B cell (primary cell): Measurements from ENCODE around the gene CDC42BPB. TPM values are rescaled to one million over a fixed set of nuclear protein-coding genes. Genes with fewer than 3 reads are reported as not detected.

Source experiments
- ATAC-seq: fragments of 200-7000 bp; cut with Tn5 transposase; one replicate; pipeline ENCODE4 v1.10.0; 2021; ENCODE audit warnings: low read depth, mild to moderate bottlenecking, moderate number of reproducible peaks, moderate library complexity
- CTCF ChIA-PET: fragments of 350-600 bp; sonication (Branson Sonifier 250); formaldehyde crosslinking; loops from one replicate; lab custom pipeline; 2021; ENCODE audit warnings: antibody characterized with exemption, inconsistent platforms; lab: Charles Lee
- POLR2A ChIA-PET: fragments of 350-600 bp; sonication (Branson Sonifier 250); formaldehyde crosslinking; loops from one replicate; lab custom pipeline; 2021; ENCODE audit warnings: antibody characterized with exemption; lab: Charles Lee
- DNase-seq: peaks from one replicate; pipeline ENCODE4 v3.0.0; 2013
- H2AFZ ChIP-seq: 2 replicates; pipeline ENCODE4 v1.6.1; 2012; ENCODE audit warnings: mild to moderate bottlenecking, low read depth, low read length; ENCODE audit not compliant: insufficient read depth, poor library complexity, severe bottlenecking
- H3K27ac ChIP-seq, 2 donors: 1 replicate in 1 of 2; 2 replicates in 1 of 2; pipeline ENCODE4 v1.5.1; 2012 to 2013; ENCODE audit warnings: low read length in 2 of 2, mild to moderate bottlenecking in 2 of 2, moderate library complexity in 1 of 2
- H3K27me3 ChIP-seq, 4 experiments: fragments of 200-600 bp in 1 of 4; sonication (generic) in 1 of 4; replicated peaks in 1 of 4; 1 replicate in 2 of 4; 2 replicates in 2 of 4; pipeline versions ENCODE4 v1.6.1 to v1.7.0; 2013 to 2016; ENCODE audit warnings: low read length in 3 of 4, mild to moderate bottlenecking in 2 of 4, mixed read lengths in 1 of 4, moderate library complexity in 1 of 4; ENCODE audit not compliant: insufficient read depth in 4 of 4, control insufficient read depth in 3 of 4; ENCODE audit errors: control extremely low read depth in 1 of 4
- H3K36me3 ChIP-seq, 2 experiments: replicated peaks in 1 of 2; 1 replicate in 1 of 2; 2 replicates in 1 of 2; pipeline versions ENCODE4 v1.6.1 to v1.7.1; 2013; ENCODE audit warnings: low read length in 1 of 2; ENCODE audit not compliant: insufficient read depth in 2 of 2, control insufficient read depth in 1 of 2; ENCODE audit errors: control extremely low read depth in 1 of 2, extremely low read depth in 1 of 2
- H3K4me1 ChIP-seq, 2 donors: fragments of 200-600 bp in 1 of 2; sonication (generic) in 1 of 2; 1 replicate in 1 of 2; 2 replicates in 1 of 2; pipeline versions ENCODE4 v1.5.1 to v1.6.1; 2013 to 2017; ENCODE audit warnings: low read length in 2 of 2; ENCODE audit not compliant: control insufficient read depth in 2 of 2, insufficient read depth in 2 of 2
- H3K4me2 ChIP-seq: replicated peaks from 2 replicates; pipeline ENCODE3; 2012; ENCODE audit warnings: mild to moderate bottlenecking, low read depth, low read length; ENCODE audit not compliant: poor library complexity, severe bottlenecking
- H3K4me3 ChIP-seq, 5 experiments: fragments of 200-600 bp in 1 of 5; sonication (generic) in 1 of 5; 1 replicate in 3 of 5; 2 replicates in 2 of 5; pipeline versions ENCODE4 v1.5.1 to v1.7.0; 2011 to 2016; ENCODE audit warnings: low read length in 4 of 5, mild to moderate bottlenecking in 4 of 5, low read depth in 2 of 5, control low read depth in 1 of 5, moderate library complexity in 1 of 5; ENCODE audit not compliant: insufficient read depth in 1 of 5; ENCODE audit errors: control extremely low read depth in 1 of 5, extremely low read depth in 1 of 5
- H3K79me2 ChIP-seq: fragments of 200-600 bp; sonication (generic); one replicate; pipeline ENCODE4 v1.6.0; 2016; ENCODE audit warnings: low read length; ENCODE audit not compliant: control insufficient read depth, insufficient read depth
- H3K9ac ChIP-seq: fragments of 200-600 bp; sonication (generic); 2 replicates; pipeline ENCODE4 v1.6.1; 2017; ENCODE audit warnings: mild to moderate bottlenecking, low read length, moderate library complexity
- H3K9me3 ChIP-seq, 3 donors: one replicate each; pipeline versions ENCODE4 v1.6.1 to v1.7.1; 2013; ENCODE audit warnings: low read length in 2 of 3; ENCODE audit not compliant: control insufficient read depth in 2 of 3, insufficient read depth in 1 of 3; ENCODE audit errors: control extremely low read depth in 1 of 3
- H4K20me1 ChIP-seq: 2 replicates; pipeline ENCODE4 v1.6.0; 2012; ENCODE audit warnings: mild to moderate bottlenecking, low read length; ENCODE audit not compliant: insufficient read depth, control insufficient read depth, poor library complexity, severe bottlenecking
- H3K27ac Mint-ChIP-seq: one replicate; pipeline ENCODE4 v1.8.0; 2021; ENCODE audit warnings: mixed read lengths
- H3K27me3 Mint-ChIP-seq: one replicate; pipeline ENCODE4 v1.8.0; 2021; ENCODE audit warnings: mixed read lengths
- H3K4me1 Mint-ChIP-seq: one replicate; pipeline ENCODE4 v1.8.0; 2021; ENCODE audit warnings: mixed read lengths
- H3K4me3 Mint-ChIP-seq: one replicate; pipeline ENCODE4 v1.8.0; 2021; ENCODE audit warnings: mixed read lengths
- H3K9me3 Mint-ChIP-seq: one replicate; pipeline ENCODE4 v1.8.0; 2022; ENCODE audit warnings: mixed read lengths; ENCODE audit not compliant: insufficient read depth
- CTCF ChIP-seq: fragments of 200-600 bp; IDR thresholded peaks from one replicate; pipeline ENCODE4 v1.8.0; 2022; ENCODE audit warnings: antibody characterized with exemption, mild to moderate bottlenecking
- EZH2 ChIP-seq: IDR thresholded peaks from 2 replicates; pipeline ENCODE4 v1.6.1; 2012; ENCODE audit warnings: borderline replicate concordance, low read depth, mild to moderate bottlenecking, moderate library complexity, low read length; ENCODE audit not compliant: insufficient read depth, poor library complexity, severe bottlenecking
- WGBS: methylation state at CpG from one replicate; pipeline ENCODE4 v1.1.5; 2013; ENCODE audit warnings: missing lambda C conversion rate; ENCODE audit not compliant: insufficient coverage; 5-methylcytosine and 5-hydroxymethylcytosine counted together
- intact Hi-C: fragments of 100-400 bp; cut with micrococcal nuclease; formaldehyde crosslinking; loops from one replicate; pipeline ENCODE4 v1.10.0; 2022
- polyA plus RNA-seq: library from polyadenylated mRNA; depleted of rRNA; stranded (reverse); fragments of >200 nt; gene quantifications from 2 replicates; pipeline ENCODE4 v1.2.3, GENCODE V29; 2012
- total RNA-seq, 2 donors: library from RNA; stranded (reverse); fragments of 120-200 nt in 1 of 2; gene quantifications; 1 replicate in 1 of 2; 2 replicates in 1 of 2; pipeline versions ENCODE4 v1.2.3 to v1.2.4, GENCODE V29; 2013 to 2022

Gene CDC42BPB
- total and polyA plus RNA-seq, 2 donors (not counting 1 experiment from before 2014, with no cell fraction given), result 23.9 to 52.5 TPM

GRCh38 chr14:102930138-102930752 is 127.1 kb downstream of the CDC42BPB start:
- intact Hi-C loops, result no loop called here
- H3K27me3 Mint-ChIP-seq, result peaks cover 9% of the 10 kb centered on the region
- peak overlapping the region; percentile 83 for H3K9ac ChIP-seq
- no peaks in the 10 kb centered on the region for H3K9me3 Mint-ChIP-seq
- no peak for TF ChIP-seq EZH2
- no peak for TF ChIP-seq CTCF
- WGBS, result 23% methylated on average over 74 of the region's 74 CpGs
- peaks cover 0 to 39% (median 6%) of the 10 kb centered on the region in 4 experiments for H3K27me3 ChIP-seq
- DNase-seq (no peak), ATAC-seq (no peak)
- H3K79me2 ChIP-seq, result no peaks in the 10 kb centered on the region
- peaks cover 30 to 35% of the 10 kb centered on the region in 2 donors for H3K4me1 ChIP-seq
- H3K4me2 ChIP-seq, result peak overlapping the region; percentile 100
- peaks cover 19% of the 10 kb centered on the region for H4K20me1 ChIP-seq
- H2AFZ ChIP-seq, result peak overlapping the region; percentile 88
- H3K4me3 ChIP-seq, result peak overlapping the region in 1 of 5 experiments; percentile 77
- H3K4me1 Mint-ChIP-seq, result peaks cover 30% of the 10 kb centered on the region
- H3K9me3 ChIP-seq, result peaks cover 0 to 18% (median 0%) of the 10 kb centered on the region in 3 donors
- ChIA-PET POLR2A (no interaction called here), CTCF (interaction anchor here (1.7 kb wide), 1 partner anchor 236 kb away, joined by 11 read pairs; no protein-coding TSS in a partner anchor)
- H3K36me3 ChIP-seq, result no peaks in the 10 kb centered on the region
- H3K4me3 Mint-ChIP-seq, result peak overlapping the region; percentile 50
- no peak overlapping the region for H3K27ac ChIP-seq
- H3K27ac Mint-ChIP-seq, result no peak overlapping the region
